Gastrocnemius medialis (tissue), 4 donors: ENCODE measurements around the gene MALRD1. TPM values are rescaled to one million over a fixed set of nuclear protein-coding genes. Genes with fewer than 3 reads are reported as not detected.

Source experiments
- ATAC-seq, 2 donors: fragments of 150-250 bp; one replicate each; pipeline ENCODE4 v1.9.1; 2016
- DNase-seq, 2 donors: peaks; one replicate each; pipeline ENCODE4 v3.0.0-alpha.2; 2019
- H3K27ac ChIP-seq, 4 donors: fragments of 200-600 bp; sonication (generic); 1 replicate in 1 of 4; 2 replicates in 3 of 4; pipeline ENCODE4 v1.5.1; 2016 to 2018; ENCODE audit warnings: mild to moderate bottlenecking in 2 of 4, moderate library complexity in 1 of 4
- H3K27me3 ChIP-seq, 3 donors: fragments of 200-600 bp; sonication (generic) in 2 of 3; 1 replicate in 1 of 3; 2 replicates in 2 of 3; pipeline versions ENCODE4 v1.5.1 to v1.6.0; 2016 to 2019; ENCODE audit warnings: mild to moderate bottlenecking in 1 of 3, moderate library complexity in 1 of 3
- H3K36me3 ChIP-seq, 2 donors: fragments of 200-600 bp; sonication (generic) in 1 of 2; one replicate each; pipeline ENCODE4 v1.5.1; 2017 to 2018
- H3K4me1 ChIP-seq, 2 donors: fragments of 200-600 bp; sonication (generic) in 1 of 2; one replicate each; pipeline ENCODE4 v1.5.1; 2016 to 2017; ENCODE audit warnings: mild to moderate bottlenecking in 2 of 2
- H3K4me3 ChIP-seq, 4 donors: fragments of 200-600 bp; sonication (generic) in 3 of 4; 1 replicate in 1 of 4; 2 replicates in 3 of 4; pipeline ENCODE4 v1.5.1; 2016 to 2019; ENCODE audit warnings: mild to moderate bottlenecking in 2 of 4
- H3K9me3 ChIP-seq, 3 donors: fragments of 200-600 bp; sonication (generic) in 2 of 3; 1 replicate in 1 of 3; 2 replicates in 2 of 3; pipeline ENCODE4 v1.5.1; 2016 to 2019
- CTCF ChIP-seq, 5 experiments: fragments of 450-650 bp in 3 of 5; fragments of 200-600 bp in 2 of 5; sonication (generic) in 2 of 5; IDR thresholded peaks in 4 of 5; conservative IDR thresholded peaks in 1 of 5; 1 replicate in 4 of 5; 2 replicates in 1 of 5; pipeline ENCODE4 v1.5.1; 2016 to 2019; ENCODE audit warnings: antibody characterized with exemption in 5 of 5, mild to moderate bottlenecking in 3 of 5, moderate library complexity in 3 of 5
- POLR2A ChIP-seq, 2 donors: fragments of 450-650 bp; IDR thresholded peaks; one replicate each; pipeline ENCODE4 v1.6.1; 2017; ENCODE audit warnings: antibody characterized with exemption in 2 of 2, mild to moderate bottlenecking in 2 of 2, moderate library complexity in 2 of 2
- in situ Hi-C, 4 donors: fragments of 200-750 bp; cut with MboI; loops; one replicate each; pipeline versions ENCODE4 v1.15.0 to v1.8.0; 2017; ENCODE audit warnings: low sequenced_read_pairs in 4 of 4
- intact Hi-C: fragments of 100-400 bp; cut with DNase I; formaldehyde crosslinking; loops from one replicate; pipeline ENCODE4 v1.15.1; 2023; ENCODE audit warnings: low total_unique reads
- total RNA-seq, 4 donors: library from RNA; depleted of rRNA; stranded (reverse); fragments of >200 nt; gene quantifications; one replicate each; pipeline versions ENCODE4 v1.1.0 to v1.2.3, GENCODE V29; 2016

The MALRD1 gene
- total RNA-seq, 4 donors from 2014 or later: 0.75 TPM; not detected in 3

GRCh38 chr10:19640566-19641263 is 592.1 kb downstream of the MALRD1 start:
- TF ChIP-seq POLR2A (IDR thresholded peaks at IDR 0.05) (no peak), CTCF (IDR thresholded peaks at IDR 0.05 in 4 of 5, conservative IDR thresholded peaks at IDR 0.05 in 1 of 5) (no peak)
- Histone ChIP-seq H3K4me3 (no peak overlapping the region), H3K36me3 (no peaks in the 10 kb centered on the region), H3K27ac (no peak overlapping the region), H3K27me3 (no peaks in the 10 kb centered on the region), H3K9me3 (no peaks in the 10 kb centered on the region), H3K4me1 (peaks cover 5 to 7% of the 10 kb centered on the region in 2 donors)
- no peak for DNase-seq
- intact Hi-C loops: no loop called here
- in situ Hi-C loops: no loop called here
- ATAC-seq: no peak

GRCh38 chr10:19651549-19651948 is 602.9 kb downstream of the MALRD1 start:
- Histone ChIP-seq H3K4me3 (no peak overlapping the region), H3K27me3 (no peaks in the 10 kb centered on the region), H3K27ac (no peak overlapping the region), H3K4me1 (no peaks in the 10 kb centered on the region), H3K36me3 (no peaks in the 10 kb centered on the region), H3K9me3 (no peaks in the 10 kb centered on the region)
- intact Hi-C loops: no loop called here
- no peak for DNase-seq
- no peak for ATAC-seq
- in situ Hi-C loops: no loop called here
- TF ChIP-seq CTCF (IDR thresholded peaks at IDR 0.05 in 4 of 5, conservative IDR thresholded peaks at IDR 0.05 in 1 of 5): no peak
- TF ChIP-seq POLR2A (IDR thresholded peaks at IDR 0.05): no peak

GRCh38 chr10:19652750-19653149 is 604.1 kb downstream of the MALRD1 start:
- in situ Hi-C loops: no loop called here

GRCh38 chr10:19653931-19654330 is 605.3 kb downstream of the MALRD1 start:
- ATAC-seq (no peak), DNase-seq (no peak)
- intact Hi-C loops (no loop called here), in situ Hi-C loops (no loop called here)
- TF ChIP-seq POLR2A (IDR thresholded peaks at IDR 0.05): no peak
- Histone ChIP-seq H3K27me3 (no peaks in the 10 kb centered on the region), H3K36me3 (no peaks in the 10 kb centered on the region), H3K4me3 (no peak overlapping the region), H3K27ac (no peak overlapping the region), H3K9me3 (no peaks in the 10 kb centered on the region), H3K4me1 (no peaks in the 10 kb centered on the region)

More at GRCh38 chr10:19652750-19653149, 604.1 kb downstream of the MALRD1 start:
- TF ChIP-seq POLR2A (IDR thresholded peaks at IDR 0.05): no peak
- no peak for TF ChIP-seq CTCF (IDR thresholded peaks at IDR 0.05 in 4 of 5, conservative IDR thresholded peaks at IDR 0.05 in 1 of 5)
- Histone ChIP-seq H3K9me3 (no peaks in the 10 kb centered on the region), H3K36me3 (no peaks in the 10 kb centered on the region), H3K4me1 (no peaks in the 10 kb centered on the region), H3K27me3 (no peaks in the 10 kb centered on the region), H3K27ac (no peak overlapping the region), H3K4me3 (no peak overlapping the region)
- DNase-seq: no peak
- ATAC-seq: no peak
- intact Hi-C loops: no loop called here

- intact Hi-C loops (no loop called here), in situ Hi-C loops (no loop called here)
- ATAC-seq: no peak
- Histone ChIP-seq H3K36me3 (no peaks in the 10 kb centered on the region), H3K27ac (no peak overlapping the region), H3K27me3 (no peaks in the 10 kb centered on the region), H3K4me3 (no peak overlapping the region), H3K4me1 (no peaks in the 10 kb centered on the region), H3K9me3 (no peaks in the 10 kb centered on the region)
- TF ChIP-seq POLR2A (IDR thresholded peaks at IDR 0.05) (no peak), CTCF (IDR thresholded peaks at IDR 0.05 in 4 of 5, conservative IDR thresholded peaks at IDR 0.05 in 1 of 5) (no peak)
- DNase-seq: no peak
Measured at GRCh38 chr10:19654576-19654975, 606.0 kb downstream of the MALRD1 start.
